GM20000 (cell line): ENCODE data around the gene RABEP2.

ENCODE experiments used
- DNase-seq: peaks from one replicate; pipeline ENCODE4 v3.0.0; 2012; ENCODE audit warnings: low spot score
- CTCF ChIP-seq: IDR thresholded peaks from 2 replicates; pipeline ENCODE4 v1.5.1; 2012; ENCODE audit warnings: mild to moderate bottlenecking, control low read depth; ENCODE audit errors: extremely low read depth, missing control alignments

RABEP2 gene

GRCh38 chr16:28902909-28903308, 22.1 kb downstream of the RABEP2 start:
- no peak for DNase-seq

GRCh38 chr16:28901862-28902261, 23.2 kb downstream of the RABEP2 start:
- no peak for DNase-seq
- TF ChIP-seq CTCF, result no peak

More at GRCh38 chr16:28902909-28903308, 22.1 kb downstream of the RABEP2 start:
- no peak for TF ChIP-seq CTCF

- no peak for TF ChIP-seq CTCF
- DNase-seq, result no peak
Observed at GRCh38 chr16:28900601-28901000, 24.4 kb downstream of the RABEP2 start.

- DNase-seq, result no peak
- no peak for TF ChIP-seq CTCF
Observed at GRCh38 chr16:28899882-28900590, 25.0 kb downstream of the RABEP2 start.

- no peak for DNase-seq
- TF ChIP-seq CTCF, result no peak
Observed at GRCh38 chr16:28898942-28899341, 26.1 kb downstream of the RABEP2 start.

- TF ChIP-seq CTCF, result no peak
- no peak for DNase-seq
Observed at GRCh38 chr16:28898266-28898665, 26.8 kb downstream of the RABEP2 start.

GRCh38 chr16:28897826-28898225, 27.2 kb downstream of the RABEP2 start:
- DNase-seq, result no peak
- TF ChIP-seq CTCF, result no peak
